ENCODE measurements around the gene ANKDD1A.

ANKDD1A gene

GRCh38 chr15:64896371-64897069 is 15.2 kb upstream of the ANKDD1A start:
- no peak for DNase-seq

- DNase-seq: no peak
These were observed 14.2 kb upstream of the ANKDD1A start for GRCh38 chr15:64897345-64897985.

DNA sequence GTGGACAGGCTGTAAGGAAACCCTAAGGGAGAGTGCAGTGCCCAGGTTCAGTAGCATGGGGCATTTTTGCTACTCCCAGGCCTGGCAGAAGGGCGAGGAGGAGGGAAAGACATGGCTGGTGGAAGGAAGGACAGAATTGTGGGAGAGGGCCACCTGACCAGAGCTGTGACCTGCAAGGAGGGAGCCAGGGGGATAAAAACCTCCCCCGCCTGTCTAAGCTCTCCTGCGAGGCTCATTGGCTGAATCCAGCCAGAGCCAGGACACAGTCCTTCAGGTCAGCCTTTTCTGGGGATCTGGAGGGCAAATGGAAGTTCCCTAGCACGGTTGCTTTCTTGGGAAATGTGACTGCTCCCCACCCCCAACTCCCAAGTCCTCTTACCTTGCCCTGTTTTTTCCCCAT is 13.3 kb upstream of the ANKDD1A start:
- no peak for DNase-seq

- DNase-seq: no peak
These were observed 10.6 kb upstream of the ANKDD1A start for GRCh38 chr15:64901141-64901540.

GRCh38 chr15:64901914-64902313 is 9.8 kb upstream of the ANKDD1A start:
- DNase-seq: no peak

DNA sequence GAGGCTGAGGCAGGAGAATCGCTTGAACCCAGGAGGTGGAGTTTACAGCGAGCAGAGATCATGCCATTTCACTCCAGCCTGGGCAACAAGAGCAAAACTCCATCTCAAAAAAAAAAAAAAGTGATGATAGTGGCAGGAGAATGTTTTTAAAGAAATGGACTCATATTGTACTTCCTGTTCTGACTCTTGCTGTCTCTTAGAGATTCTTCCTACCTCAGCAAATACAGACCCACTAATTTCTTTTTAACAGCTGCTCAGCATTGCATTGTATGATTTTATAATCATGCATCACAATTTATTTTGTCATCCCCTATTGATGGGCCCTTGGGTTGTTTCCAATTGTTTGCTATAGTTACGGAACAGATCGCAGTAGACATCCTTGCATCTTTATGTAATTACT is 8.8 kb upstream of the ANKDD1A start:
- no peak for DNase-seq

DNA sequence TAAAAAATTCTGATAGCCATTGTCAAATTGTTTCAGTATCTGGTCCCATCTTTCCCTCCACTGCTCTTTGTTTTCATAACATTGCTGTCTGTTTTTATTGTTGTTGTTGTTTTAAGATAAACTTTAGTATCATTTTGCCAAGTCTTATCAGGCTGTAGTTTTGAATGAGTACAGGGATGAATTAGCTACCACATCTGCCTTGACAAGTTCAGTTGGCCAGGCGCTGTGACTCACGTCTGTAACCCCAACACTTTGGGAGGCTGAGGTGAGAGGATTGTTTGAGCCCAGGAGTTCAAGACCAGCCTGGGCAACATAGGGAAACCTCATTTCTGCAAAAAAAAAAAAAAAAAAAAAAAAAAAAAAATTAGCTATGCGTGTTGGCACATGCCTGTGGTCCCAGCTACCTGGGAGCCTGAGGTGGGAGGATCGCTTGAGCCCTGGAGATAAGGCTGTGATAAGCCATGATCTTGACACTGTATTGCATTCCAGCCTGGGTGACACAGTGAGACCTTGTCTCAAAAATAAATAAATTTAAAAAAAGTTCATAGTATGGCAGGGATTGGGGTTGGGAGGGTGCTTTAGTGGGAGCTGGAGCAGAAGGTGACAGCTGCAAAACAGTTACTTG is 8.3 kb upstream of the ANKDD1A start:
- DNase-seq: no peak

DNA sequence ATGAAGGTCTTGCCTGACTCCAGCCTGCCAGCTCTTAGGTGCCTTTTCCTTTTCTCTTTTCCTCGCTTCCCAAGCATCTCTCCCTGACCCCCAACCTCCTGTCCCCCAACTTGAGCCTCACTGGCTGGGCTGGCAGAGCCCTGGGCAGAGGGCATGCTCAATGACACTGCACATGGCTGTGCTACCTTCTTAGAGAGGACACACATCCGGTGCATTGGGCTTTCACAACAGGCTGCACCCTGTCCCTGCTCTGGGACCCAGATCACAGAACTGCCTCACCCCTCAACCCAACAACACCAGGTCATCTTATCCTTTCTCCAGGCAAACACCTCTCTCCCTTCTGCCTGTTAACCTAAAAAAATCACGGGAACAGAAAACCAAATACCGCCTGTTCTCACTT is 7.5 kb upstream of the ANKDD1A start:
- no peak for DNase-seq

DNA sequence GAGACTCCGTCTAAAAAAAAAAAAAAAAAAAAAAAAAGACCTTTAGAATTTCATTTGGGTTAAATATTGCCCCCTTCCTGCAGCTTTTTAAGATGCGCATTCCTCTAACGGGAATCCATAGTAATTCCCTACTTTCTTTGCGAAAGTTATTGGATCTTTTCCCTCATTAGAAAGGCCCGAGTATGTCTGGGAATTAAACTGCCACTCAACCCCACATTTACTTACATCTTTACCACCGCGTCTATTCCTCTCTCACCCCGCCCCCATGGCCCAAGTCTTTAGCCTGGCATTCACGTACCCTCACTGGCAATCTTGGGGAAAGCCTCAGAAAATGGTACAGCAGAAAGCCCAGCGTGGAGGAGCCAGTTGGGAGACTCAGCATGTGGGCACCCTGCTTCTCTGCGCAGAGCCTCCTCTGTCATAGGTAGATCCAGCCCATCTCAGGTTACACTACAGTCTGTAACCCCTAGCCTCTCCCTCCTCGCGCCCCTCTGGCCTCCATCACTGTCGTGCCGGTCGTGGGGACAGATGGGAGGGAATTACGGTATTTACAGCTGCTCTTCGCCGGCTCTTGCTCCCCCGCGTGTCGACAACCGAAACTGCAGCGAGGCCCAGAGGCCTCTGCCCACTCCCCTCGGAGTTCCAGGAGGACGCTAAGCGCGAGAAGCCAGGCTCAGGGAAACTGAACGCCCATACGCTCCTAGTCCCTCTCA is 6.4 kb upstream of the ANKDD1A start:
- DNase-seq: no peak

- no peak for DNase-seq
These were observed 5.8 kb upstream of the ANKDD1A start for GRCh38 chr15:64905941-64906340.

DNA sequence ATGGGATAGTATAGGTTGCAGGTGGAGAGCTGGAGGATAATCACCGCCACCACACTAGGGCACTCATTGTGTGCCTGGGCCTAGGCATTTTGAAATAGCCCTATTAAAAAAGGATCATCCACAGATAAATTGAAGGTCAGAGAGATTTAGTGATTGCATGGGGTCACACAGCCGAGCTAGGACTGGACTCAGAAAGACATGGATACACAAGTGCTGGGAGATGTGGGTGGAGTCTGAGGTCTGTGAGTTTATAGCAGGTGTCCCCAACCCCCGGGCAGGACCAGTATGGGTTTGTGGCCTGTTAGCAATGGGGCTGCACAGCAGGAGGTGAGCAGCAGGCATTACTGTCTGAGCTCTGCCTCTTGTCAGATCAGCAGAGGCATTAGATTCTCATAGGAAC is 5.3 kb upstream of the ANKDD1A start:
- DNase-seq: no peak

DNA sequence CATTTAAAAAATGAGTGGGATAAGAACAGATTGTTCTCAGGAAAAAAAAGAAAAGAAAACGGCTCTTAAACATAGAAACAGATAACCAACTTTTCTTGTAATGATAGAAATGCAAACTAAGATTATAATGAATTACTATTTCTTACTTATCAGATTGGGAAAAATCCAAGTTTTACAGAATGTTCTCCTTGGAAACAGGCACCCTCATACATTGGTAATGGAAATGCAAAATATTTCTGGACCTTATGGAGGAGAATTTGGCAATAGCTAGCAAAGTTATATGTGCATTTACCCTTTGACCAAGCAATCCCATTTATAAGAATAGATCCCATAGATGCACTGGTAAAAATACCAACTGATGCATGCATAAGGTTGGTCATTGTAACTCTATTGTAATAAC is 3.7 kb upstream of the ANKDD1A start:
- no peak for DNase-seq

- no peak for DNase-seq
These were observed 2.2 kb upstream of the ANKDD1A start for GRCh38 chr15:64909546-64909945.

DNA sequence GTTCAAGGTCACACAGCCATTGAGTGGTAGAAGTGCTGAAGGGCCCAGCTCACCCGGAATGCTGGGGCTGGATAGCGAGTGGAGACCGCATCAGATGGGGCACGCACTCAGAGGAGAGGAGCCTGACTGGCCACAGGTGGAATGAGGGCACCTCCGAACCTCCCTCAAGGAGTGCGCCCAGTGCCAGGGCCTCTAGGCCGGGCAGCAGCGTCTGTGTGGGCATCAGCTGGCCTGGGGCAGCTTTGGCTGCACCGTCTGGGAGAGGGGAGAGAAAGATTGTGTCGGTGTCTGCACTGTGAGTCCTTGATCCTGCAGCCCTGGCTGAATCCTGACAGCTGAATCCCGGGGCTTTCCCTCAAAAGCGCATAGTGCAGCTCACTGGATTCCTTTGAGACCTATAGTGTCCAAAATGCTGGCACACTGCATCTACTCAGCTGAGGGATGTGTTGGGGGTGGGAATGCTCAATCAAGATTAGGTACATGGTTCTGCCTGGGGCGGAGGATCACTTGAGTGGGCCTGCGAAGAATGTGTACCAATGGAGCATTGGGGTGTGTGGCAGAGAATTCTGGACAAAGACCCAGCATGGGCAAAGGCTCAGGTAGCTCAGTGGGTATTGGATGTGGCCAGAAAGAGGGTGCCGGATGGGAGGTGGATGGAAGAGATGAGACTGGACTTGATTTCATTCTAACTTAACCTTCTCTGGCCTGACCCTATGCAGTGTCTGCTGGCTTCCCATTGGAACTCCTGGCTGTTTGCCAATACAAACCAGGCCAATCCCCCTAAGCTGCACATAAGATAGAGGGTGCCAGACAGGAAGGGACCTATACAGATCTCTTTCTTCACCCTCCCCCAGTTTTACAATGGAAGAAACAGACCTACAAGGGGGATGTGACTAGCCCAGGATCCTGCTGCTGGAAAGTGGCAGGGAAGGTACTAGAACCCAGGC is 950 bp downstream of the ANKDD1A start:
- no peak for DNase-seq

DNA sequence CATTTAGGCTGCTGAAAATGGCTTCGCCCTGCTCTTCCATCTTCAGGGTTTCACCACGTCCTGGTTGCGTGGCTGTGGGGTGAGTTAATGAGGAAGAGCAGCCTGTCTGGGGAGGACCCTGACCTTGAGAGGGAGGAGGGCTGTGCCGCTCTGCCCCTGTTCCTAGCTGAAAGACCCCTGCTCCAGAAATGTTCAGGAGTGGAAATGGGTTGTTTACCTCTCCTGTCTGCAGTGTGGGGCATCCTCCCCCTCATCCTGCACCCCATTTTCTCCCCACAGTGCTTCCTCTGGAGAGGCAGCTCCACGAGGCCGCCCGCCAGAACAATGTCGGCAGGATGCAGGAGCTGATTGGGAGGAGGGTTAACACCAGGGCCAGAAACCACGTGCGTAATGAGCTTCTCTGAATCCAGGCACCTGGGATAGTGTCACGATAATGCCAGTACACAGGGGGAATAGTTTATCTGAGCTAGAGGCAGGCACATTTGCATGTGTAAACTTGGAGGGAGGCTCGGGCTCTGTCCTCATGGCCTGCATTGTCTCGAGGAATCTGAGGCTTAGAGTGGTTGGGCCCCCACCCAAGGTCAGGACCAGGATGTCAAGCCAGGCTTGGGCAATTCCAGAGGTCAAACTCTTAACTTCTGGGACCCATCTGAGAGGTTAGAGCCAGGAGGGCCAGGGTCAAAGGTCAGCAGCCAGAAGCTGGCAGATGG is 4.0 kb downstream of the ANKDD1A start:
- DNase-seq: no peak

DNA sequence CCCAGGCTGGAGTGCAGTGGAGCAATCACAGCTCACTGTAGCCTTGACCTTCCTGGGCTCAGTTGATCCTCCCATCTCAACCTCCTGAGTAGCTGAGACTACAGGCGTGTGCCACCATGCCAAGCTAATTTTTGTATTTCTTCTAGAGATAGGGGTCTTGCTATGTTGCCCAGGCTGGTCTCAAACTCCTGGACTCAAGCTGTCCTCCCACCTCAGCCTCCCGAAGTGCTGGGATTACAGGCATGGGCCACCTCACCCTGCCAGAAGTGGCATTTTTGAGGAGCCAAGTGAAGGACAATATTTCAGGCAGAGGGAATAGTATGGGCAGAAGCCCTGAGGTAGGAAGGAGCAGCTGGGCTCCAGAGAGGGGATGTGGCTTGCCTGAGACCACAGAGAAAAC is 4.7 kb downstream of the ANKDD1A start:
- no peak for DNase-seq

DNA sequence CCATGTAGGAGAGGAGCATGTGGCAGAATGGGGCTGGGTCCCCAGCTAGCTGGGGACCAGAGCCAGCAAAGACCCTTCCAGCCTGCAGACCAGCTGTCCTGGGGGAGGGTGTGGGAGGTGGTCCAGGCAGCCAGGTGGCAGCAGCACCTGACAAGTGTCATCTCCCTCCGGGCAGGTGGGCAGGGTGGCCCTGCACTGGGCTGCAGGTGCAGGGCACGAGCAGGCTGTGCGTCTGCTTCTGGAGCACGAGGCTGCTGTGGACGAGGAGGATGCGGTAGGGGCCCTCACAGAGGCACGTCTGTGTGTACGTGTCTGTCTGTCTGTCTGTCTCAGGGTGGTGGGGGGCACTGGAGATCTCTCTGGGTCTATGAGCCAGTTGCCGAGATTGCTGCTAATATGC is 5.5 kb downstream of the ANKDD1A start:
- no peak for DNase-seq

GRCh38 chr15:64919721-64920120 is 8.0 kb downstream of the ANKDD1A start:
- DNase-seq: no peak

DNA sequence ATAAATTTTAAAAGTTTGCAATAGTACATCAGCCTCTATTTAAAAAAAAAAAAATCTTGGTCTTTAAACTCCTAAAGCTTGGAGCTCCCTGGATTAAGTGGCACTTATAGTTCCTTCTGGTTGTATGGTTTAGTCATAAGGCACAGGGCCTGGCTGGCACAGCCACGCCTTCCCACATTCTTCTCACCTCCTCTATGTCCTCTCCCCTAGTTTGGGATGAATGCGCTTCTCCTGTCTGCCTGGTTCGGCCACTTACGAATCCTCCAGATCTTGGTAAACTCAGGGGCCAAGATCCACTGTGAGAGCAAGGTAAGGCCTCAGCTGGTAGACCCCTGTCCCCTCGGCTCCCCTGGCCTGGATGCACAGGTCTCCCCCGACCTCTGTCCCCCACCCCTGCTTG is 10.0 kb downstream of the ANKDD1A start:
- no peak for DNase-seq

- DNase-seq: no peak
These were observed 11.8 kb downstream of the ANKDD1A start for GRCh38 chr15:64923546-64923945.

DNA sequence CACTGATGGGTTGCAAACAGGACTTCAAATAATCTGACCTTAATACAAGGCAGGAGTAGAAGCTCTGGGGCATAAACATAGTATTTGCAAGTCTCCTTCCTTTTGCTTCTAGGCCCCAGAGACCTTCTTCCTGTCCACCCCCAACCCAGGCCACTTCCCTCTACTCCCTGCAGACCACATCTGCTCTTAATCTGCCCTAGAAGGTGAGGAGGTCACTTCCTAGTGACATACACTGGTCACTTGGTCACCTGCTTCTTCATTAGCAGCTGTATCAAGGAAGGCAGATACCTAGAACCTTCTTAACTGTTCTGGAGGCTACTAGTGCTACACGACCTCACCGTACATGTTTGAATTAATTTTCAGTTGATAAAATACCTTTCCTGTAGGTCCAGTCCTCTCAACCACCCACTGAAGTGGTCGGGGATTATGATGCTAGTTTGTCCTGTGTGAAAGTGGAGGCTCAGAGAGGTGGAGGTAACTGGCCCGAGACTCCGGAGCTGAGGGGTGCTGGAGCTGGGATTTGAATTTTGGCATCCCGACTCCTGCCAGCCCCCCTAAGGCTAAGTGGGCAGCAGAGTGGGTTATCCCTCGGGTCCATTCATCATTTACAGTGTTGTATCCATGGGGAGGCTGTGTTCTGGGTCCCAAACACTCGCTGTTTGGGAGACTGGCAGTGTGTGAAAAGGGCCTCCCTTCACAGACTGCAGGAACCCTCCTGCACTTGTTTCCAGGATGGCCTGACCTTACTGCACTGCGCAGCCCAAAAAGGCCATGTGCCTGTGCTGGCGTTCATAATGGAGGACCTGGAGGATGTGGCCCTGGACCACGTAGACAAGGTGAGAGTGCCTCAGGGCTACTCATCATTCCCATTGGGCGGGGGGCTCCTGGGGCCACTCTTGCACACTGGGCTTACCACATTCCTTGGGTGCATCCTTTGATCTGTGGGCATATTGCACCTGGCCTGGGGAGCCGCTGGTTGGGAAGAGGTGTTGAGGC is 13.9 kb downstream of the ANKDD1A start:
- no peak for DNase-seq
